GM12878 (cell line): ENCODE data around the gene TRABD2B.

Experiments used
- BACH1 ChIP-seq: fragments of 450-650 bp; IDR thresholded peaks from 2 replicates; pipeline ENCODE4 v1.6.1; 2017; ENCODE audit warnings: mild to moderate bottlenecking, borderline replicate concordance
- BRCA1 ChIP-seq: IDR thresholded peaks from 2 replicates; pipeline ENCODE4 v1.6.1; 2011; ENCODE audit warnings: low read depth, low read length, improper control_type of control experiment
- CTCF ChIP-seq, 3 experiments: IDR thresholded peaks in 2 of 3; conservative IDR thresholded peaks in 1 of 3; 2 replicates each; pipeline ENCODE4 v1.5.1; 2011; ENCODE audit warnings: low read depth in 3 of 3, low read length in 3 of 3, mild to moderate bottlenecking in 3 of 3, control low read depth in 2 of 3, moderate library complexity in 2 of 3, inconsistent platforms in 1 of 3, mixed read lengths in 1 of 3; ENCODE audit not compliant: control insufficient read depth in 2 of 3, insufficient read depth in 1 of 3; ENCODE audit errors: extremely low read depth in 1 of 3
- POLR2A ChIP-seq: IDR thresholded peaks from 2 replicates; pipeline ENCODE4 v1.6.1; 2011; ENCODE audit warnings: low read depth, mild to moderate bottlenecking, low read length
- STAT3 ChIP-seq: IDR thresholded peaks from 2 replicates; pipeline ENCODE4 v1.6.1; 2011; ENCODE audit warnings: low read depth, low read length, improper control_type of control experiment
- YBX1 ChIP-seq: fragments of 450-650 bp; IDR thresholded peaks from 2 replicates; pipeline ENCODE4 v1.6.1; 2016; ENCODE audit warnings: antibody characterized with exemption
- ZNF274 ChIP-seq: IDR thresholded peaks from one replicate; pipeline ENCODE4 v1.8.0; 2011; ENCODE audit not compliant: insufficient read length, insufficient read depth
- TF ChIP-seq, protein P1 (sequence below): IDR thresholded peaks from 2 replicates; pipeline ENCODE4 v1.6.1; 2012; ENCODE audit warnings: low read depth, low read length, improper control_type of control experiment
- TF ChIP-seq, protein P2 (sequence below): fragments of 450-650 bp; IDR thresholded peaks from 2 replicates; pipeline ENCODE4 v1.6.1; 2017; ENCODE audit warnings: mild to moderate bottlenecking

DNA sequence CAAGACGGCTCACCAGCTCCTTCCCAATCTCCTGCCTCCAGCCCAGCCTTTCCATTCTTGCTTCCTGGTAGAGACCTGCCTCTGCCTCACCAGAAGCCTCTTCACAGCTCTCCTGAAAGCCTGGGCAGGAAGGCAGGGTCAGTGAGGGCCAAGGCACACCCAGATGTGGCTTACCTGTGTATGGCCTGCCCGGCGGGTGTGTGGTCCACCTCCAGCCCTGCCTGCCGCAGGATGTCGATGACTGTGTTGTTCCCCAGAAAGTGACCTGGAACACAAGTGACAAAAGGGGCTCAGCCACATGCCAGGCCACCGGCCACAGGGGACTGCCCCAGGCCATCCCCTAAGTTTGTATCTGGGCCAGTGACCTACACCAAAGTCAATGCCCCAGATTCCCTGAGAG, 218.9 kb downstream of the TRABD2B start:
- TF ChIP-seq YBX1, result no peak
- TF ChIP-seq CTCF (IDR thresholded peaks at IDR 0.05 in 2 of 3, conservative IDR thresholded peaks at IDR 0.05 in 1 of 3; ENCODE audit: control insufficient read depth in 2 of 3, extremely low read depth in 1 of 3, insufficient read depth in 1 of 3, low read depth in 3 of 3, low read length in 3 of 3), result no peak
- no peak for TF ChIP-seq BRCA1
- TF ChIP-seq, protein P1, sequence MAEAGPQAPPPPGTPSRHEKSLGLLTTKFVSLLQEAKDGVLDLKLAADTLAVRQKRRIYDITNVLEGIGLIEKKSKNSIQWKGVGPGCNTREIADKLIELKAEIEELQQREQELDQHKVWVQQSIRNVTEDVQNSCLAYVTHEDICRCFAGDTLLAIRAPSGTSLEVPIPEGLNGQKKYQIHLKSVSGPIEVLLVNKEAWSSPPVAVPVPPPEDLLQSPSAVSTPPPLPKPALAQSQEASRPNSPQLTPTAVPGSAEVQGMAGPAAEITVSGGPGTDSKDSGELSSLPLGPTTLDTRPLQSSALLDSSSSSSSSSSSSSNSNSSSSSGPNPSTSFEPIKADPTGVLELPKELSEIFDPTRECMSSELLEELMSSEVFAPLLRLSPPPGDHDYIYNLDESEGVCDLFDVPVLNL, result no peak
- no peak for TF ChIP-seq STAT3
- TF ChIP-seq BACH1, result no peak
- TF ChIP-seq, protein P2, sequence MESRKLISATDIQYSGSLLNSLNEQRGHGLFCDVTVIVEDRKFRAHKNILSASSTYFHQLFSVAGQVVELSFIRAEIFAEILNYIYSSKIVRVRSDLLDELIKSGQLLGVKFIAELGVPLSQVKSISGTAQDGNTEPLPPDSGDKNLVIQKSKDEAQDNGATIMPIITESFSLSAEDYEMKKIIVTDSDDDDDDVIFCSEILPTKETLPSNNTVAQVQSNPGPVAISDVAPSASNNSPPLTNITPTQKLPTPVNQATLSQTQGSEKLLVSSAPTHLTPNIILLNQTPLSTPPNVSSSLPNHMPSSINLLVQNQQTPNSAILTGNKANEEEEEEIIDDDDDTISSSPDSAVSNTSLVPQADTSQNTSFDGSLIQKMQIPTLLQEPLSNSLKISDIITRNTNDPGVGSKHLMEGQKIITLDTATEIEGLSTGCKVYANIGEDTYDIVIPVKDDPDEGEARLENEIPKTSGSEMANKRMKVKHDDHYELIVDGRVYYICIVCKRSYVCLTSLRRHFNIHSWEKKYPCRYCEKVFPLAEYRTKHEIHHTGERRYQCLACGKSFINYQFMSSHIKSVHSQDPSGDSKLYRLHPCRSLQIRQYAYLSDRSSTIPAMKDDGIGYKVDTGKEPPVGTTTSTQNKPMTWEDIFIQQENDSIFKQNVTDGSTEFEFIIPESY, result no peak
- no peak for TF ChIP-seq POLR2A
- no peak for TF ChIP-seq ZNF274
